Suppressor macrophage treated with lipopolysaccharide for 1 hour (primary cell): ENCODE data around the gene ZNF680.
"Not testable (repeated sequence)": the region's sequence is repeated elsewhere in the genome, so short reads cannot be mapped to it uniquely, and the experiment has no call there.

ENCODE experiments used
- DNase-seq, 3 donors: peaks; one replicate each; pipeline ENCODE4 v3.0.0-alpha.2; 2020 to 2022

ZNF680 gene

GRCh38 chr7:64554188-64554587, 8.7 kb downstream of the ZNF680 start:
- not testable (repeated sequence) for DNase-seq

GRCh38 chr7:64551375-64552142, 11.3 kb downstream of the ZNF680 start:
- no peak for DNase-seq

- no peak for DNase-seq
These were observed 18.9 kb downstream of the ZNF680 start for GRCh38 chr7:64544010-64544409.

- DNase-seq, result no peak
These were observed 21.2 kb downstream of the ZNF680 start for GRCh38 chr7:64541438-64542359.

DNA sequence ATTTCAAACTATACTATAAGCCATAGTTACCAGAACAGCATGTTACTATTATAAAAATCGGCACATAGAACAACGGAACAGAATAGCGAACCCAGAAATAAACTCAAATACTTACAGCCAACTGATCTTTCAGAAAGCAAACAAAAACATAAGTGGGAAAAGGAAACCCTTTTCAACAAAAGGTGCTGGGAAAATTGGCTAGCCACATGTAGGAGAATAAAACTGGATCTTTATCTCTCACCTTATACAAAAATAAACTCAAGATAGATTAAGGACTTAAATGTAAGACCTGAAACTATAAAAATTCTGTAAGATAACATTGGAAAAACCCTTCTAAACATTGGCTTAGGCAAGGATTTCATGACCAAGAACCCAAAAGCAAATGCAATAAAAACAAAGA, 29.1 kb downstream of the ZNF680 start:
- no peak for DNase-seq

GRCh38 chr7:64528770-64529169, 34.1 kb downstream of the ZNF680 start:
- DNase-seq, result no peak

- DNase-seq, result no peak
These were observed 41.4 kb downstream of the ZNF680 start for GRCh38 chr7:64521409-64521984.

- no peak for DNase-seq
These were observed 46.4 kb downstream of the ZNF680 start for GRCh38 chr7:64516451-64516850.

- no peak for DNase-seq
These were observed 47.1 kb downstream of the ZNF680 start for GRCh38 chr7:64515781-64516180.

GRCh38 chr7:64515330-64515729, 47.5 kb downstream of the ZNF680 start:
- no peak for DNase-seq

GRCh38 chr7:64509583-64509982, 53.3 kb downstream of the ZNF680 start:
- no peak for DNase-seq

DNA sequence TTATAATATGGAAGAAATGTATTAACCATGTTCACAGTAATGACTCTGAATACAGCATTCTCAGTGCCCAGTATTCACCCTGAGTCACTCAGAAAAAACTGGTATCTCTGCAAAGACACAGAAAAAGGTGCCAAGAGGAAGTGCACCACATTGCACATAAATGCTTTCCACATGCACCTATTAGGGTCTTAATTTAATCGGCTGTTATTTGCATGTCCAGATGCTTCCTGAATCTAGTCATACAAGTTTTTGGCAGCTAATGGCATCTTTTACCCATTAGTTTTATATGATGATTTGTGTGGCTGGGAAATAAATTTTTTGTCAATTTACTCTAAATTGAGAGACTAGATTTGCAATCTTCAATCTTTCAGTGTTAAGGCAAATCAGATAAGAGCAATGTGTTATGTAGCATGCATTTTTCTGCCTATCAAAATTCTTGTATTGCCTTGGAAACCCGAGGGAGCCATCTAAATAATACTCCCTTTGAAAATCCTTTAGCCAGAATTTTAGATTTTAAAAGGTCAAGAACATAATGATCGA, 58.2 kb downstream of the ZNF680 start:
- DNase-seq, result no peak

GRCh38 chr7:64498270-64498669, 64.6 kb downstream of the ZNF680 start:
- no peak for DNase-seq

DNA sequence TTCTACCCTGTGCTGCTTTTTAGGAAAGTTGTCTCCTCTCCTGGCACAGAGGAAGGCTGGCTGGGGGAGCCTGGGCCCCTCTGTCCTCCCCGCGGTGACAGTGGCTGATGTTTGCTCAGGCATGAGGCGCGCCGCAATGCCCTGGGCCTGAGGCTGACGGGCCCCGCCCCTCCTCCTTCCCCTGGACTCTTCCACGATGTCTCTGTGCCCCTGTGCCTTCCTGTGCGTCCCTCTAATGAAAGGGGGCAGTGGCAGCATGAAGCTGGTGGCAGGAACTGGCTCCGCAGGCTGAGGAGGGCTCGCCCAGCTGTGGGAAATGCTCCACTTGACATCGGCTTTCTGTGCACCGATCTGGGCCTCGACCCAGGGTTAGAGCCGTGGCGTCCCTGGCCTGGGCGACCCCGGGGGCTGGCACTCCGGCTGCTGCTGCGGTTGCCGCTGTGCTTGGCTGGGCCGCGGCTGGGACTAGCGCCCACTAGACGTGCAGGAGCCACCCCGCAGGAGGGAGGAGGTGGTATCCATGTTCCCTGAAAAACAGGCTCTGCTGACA, 67.9 kb downstream of the ZNF680 start:
- no peak for DNase-seq

DNA sequence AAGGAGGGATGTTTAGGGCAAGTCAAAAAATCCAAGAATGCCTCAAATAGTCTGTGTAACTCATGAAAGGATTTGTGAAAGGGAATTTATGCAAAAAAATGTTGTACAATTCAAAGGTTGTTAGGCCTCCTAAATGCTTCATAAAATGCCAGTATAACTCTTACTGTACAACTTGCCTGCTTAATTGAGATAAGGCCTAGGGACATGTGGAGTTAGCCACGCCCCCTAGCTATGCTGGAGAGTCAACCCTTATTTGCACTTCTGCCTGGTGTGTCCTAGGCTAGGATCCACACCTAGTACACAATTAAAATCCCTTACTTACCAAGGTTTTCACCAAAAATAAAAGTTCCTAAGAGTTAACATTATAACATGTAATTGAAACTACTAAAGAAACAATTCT, 77.2 kb downstream of the ZNF680 start:
- DNase-seq, result no peak
